WTC11 (cell line): Measurements from ENCODE around the gene NUP210. TPM values are rescaled to one million over a fixed set of nuclear protein-coding genes. Genes with fewer than 3 reads are reported as not detected.

ENCODE experiments used
- ATAC-seq: fragments of 200-7000 bp; cut with Tn5 transposase; 2 replicates; pipeline ENCODE4 v1.10.0; 2021; ENCODE audit warnings: mild to moderate bottlenecking, moderate library complexity
- CTCF ChIA-PET: fragments of 300-600 bp; sonication (Branson Sonifier 250); formaldehyde crosslinking; loops from one replicate; lab custom pipeline; 2021; ENCODE audit warnings: antibody characterized with exemption; lab: Charles Lee
- POLR2A ChIA-PET: fragments of 350-600 bp; sonication (Branson Sonifier 250); formaldehyde crosslinking; loops from one replicate; lab custom pipeline; 2021; ENCODE audit warnings: antibody characterized with exemption; lab: Charles Lee
- DNase-seq: peaks from one replicate; pipeline ENCODE4 v3.0.0; 2021; ENCODE audit warnings: low spot score
- H3K27ac Mint-ChIP-seq: 2 replicates; pipeline ENCODE4 v1.8.0; 2021; ENCODE audit warnings: mixed read lengths
- H3K27me3 Mint-ChIP-seq: 2 replicates; pipeline ENCODE4 v1.8.0; 2021; ENCODE audit warnings: low read depth, mild to moderate bottlenecking, moderate library complexity, mixed read lengths
- H3K36me3 Mint-ChIP-seq: 2 replicates; pipeline ENCODE4 v1.8.0; 2021; ENCODE audit warnings: mixed read lengths
- H3K4me1 Mint-ChIP-seq: 2 replicates; pipeline ENCODE4 v1.8.0; 2022; ENCODE audit warnings: mixed read lengths
- H3K4me3 Mint-ChIP-seq: 2 replicates; pipeline ENCODE4 v1.8.0; 2021; ENCODE audit warnings: mild to moderate bottlenecking, moderate library complexity, mixed read lengths
- H3K9me3 Mint-ChIP-seq: 2 replicates; pipeline ENCODE4 v1.8.0; 2021; ENCODE audit warnings: mixed read lengths
- ARID4B ChIP-seq: sonication (generic); formaldehyde crosslinking; IDR thresholded peaks from 2 replicates; pipeline ENCODE4 v1.8.0; 2023; ENCODE audit warnings: missing genetic modification reagents, mild to moderate bottlenecking, borderline replicate concordance
- ATF1 ChIP-seq: sonication (generic); formaldehyde crosslinking; IDR thresholded peaks from 2 replicates; pipeline ENCODE4 v1.8.1; 2023; ENCODE audit warnings: mild to moderate bottlenecking, moderate library complexity, missing genetic modification reagents
- ATF2 ChIP-seq: sonication (generic); formaldehyde crosslinking; IDR thresholded peaks from 2 replicates; pipeline ENCODE4 v1.8.1; 2022; ENCODE audit warnings: low read depth, missing genetic modification reagents, borderline replicate concordance
- CREB1 ChIP-seq: sonication (generic); formaldehyde crosslinking; IDR thresholded peaks from 2 replicates; pipeline ENCODE4 v1.8.0; 2023; ENCODE audit warnings: mild to moderate bottlenecking, missing genetic modification reagents
- ERG ChIP-seq: fragments of 250-450 bp; sonication (Bioruptor Pico); IDR thresholded peaks from 2 replicates; pipeline ENCODE4 v1.8.0; 2021; ENCODE audit warnings: mild to moderate bottlenecking
- ETV6 ChIP-seq: sonication (generic); formaldehyde crosslinking; IDR thresholded peaks from 2 replicates; pipeline ENCODE4 v1.8.1; 2022; ENCODE audit warnings: mild to moderate bottlenecking, missing genetic modification reagents
- JAZF1 ChIP-seq: fragments of 250-450 bp; sonication (Bioruptor Pico); IDR thresholded peaks from 2 replicates; pipeline ENCODE4 v1.9.0; 2021; ENCODE audit warnings: moderate library complexity, mild to moderate bottlenecking, inconsistent platforms
- NFATC4 ChIP-seq: fragments of 250-450 bp; sonication (Bioruptor Pico); IDR thresholded peaks from 2 replicates; pipeline ENCODE4 v1.9.0; 2021; ENCODE audit warnings: mild to moderate bottlenecking
- NR1H2 ChIP-seq: sonication (generic); formaldehyde crosslinking; IDR thresholded peaks from 2 replicates; pipeline ENCODE4 v1.9.0; 2021; ENCODE audit warnings: mild to moderate bottlenecking, moderate library complexity, missing genetic modification reagents
- SMAD3 ChIP-seq: sonication (generic); formaldehyde crosslinking; IDR thresholded peaks from 2 replicates; pipeline ENCODE4 v1.8.0; 2022; ENCODE audit warnings: missing genetic modification reagents, mild to moderate bottlenecking, borderline replicate concordance
- ZBTB21 ChIP-seq: sonication (generic); formaldehyde crosslinking; IDR thresholded peaks from 2 replicates; pipeline ENCODE4 v1.8.1; 2023; ENCODE audit warnings: mild to moderate bottlenecking, missing genetic modification reagents, borderline replicate concordance
- ZBTB43 ChIP-seq: sonication (generic); formaldehyde crosslinking; IDR thresholded peaks from 2 replicates; pipeline ENCODE4 v1.8.1; 2023; ENCODE audit warnings: mild to moderate bottlenecking, missing genetic modification reagents
- ZNF396 ChIP-seq: fragments of 250-450 bp; sonication (Bioruptor Pico); IDR thresholded peaks from 2 replicates; pipeline ENCODE4 v1.8.0; 2021; ENCODE audit warnings: mild to moderate bottlenecking, moderate library complexity, borderline replicate concordance
- total RNA-seq: library from RNA; stranded (reverse); gene quantifications from 3 replicates; pipeline ENCODE4 v1.2.3, GENCODE V29; 2021
- TF ChIP-seq, protein P1 (sequence below): sonication (generic); formaldehyde crosslinking; IDR thresholded peaks from 2 replicates; pipeline ENCODE4 v1.8.0; 2022; ENCODE audit warnings: mild to moderate bottlenecking, missing genetic modification reagents
- TF ChIP-seq, protein P2 (sequence below): sonication (generic); formaldehyde crosslinking; IDR thresholded peaks from 2 replicates; pipeline ENCODE4 v1.8.1; 2023; ENCODE audit warnings: mild to moderate bottlenecking, missing genetic modification reagents

The NUP210 gene
- total RNA-seq, 1 experiment from 2014 or later = 59.2 TPM

DNA sequence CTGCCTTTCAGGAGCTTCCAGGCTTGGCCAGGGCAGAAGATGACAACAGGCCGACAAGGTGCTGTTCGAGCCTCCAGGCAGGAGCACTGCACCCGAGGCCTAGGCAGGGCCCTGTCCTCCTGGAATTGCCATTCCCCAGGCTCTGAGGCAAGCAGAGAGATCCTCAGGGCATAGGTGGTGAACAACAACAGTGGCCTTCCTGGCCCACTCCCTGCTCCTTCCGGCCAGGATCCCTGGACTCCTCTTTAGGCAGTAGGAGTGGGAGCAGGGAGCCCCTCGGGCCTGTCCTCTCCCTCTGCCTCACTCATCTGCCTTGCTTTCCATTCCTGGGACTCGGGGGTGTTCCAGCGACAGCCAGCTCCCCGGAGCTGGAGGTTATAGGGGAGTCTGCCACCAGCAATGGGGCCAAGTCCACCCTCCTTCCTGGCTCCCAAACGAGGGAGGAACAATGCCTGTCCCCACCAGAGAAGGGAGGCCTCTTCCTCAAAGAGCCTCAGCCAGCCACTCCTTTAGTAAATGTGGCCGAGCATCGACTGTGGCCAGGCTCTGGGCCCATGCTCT, 135.0 kb downstream of the NUP210 start (continued):
- no peak for TF ChIP-seq ATF2 (CRISPR knock-in tag)

GRCh38 chr3:13283877-13284264, 136.3 kb downstream of the NUP210 start:
- DNase-seq = no peak
- H3K4me1 Mint-ChIP-seq = peaks cover 13% of the 10 kb centered on the region
- POLR2A ChIA-PET = no interaction called here
- H3K27ac Mint-ChIP-seq = no peak overlapping the region
- peaks cover 31% of the 10 kb centered on the region for H3K27me3 Mint-ChIP-seq
- H3K4me3 Mint-ChIP-seq = peak overlapping the region; percentile 73
- CTCF ChIA-PET = interaction anchor here (0.5 to 3.6 kb wide), 28 partner anchors 8 to 1717 kb away, joined by 3 to 32 read pairs (median 4); partner anchors contain the start of gene HDAC11
- TF ChIP-seq JAZF1 (CRISPR knock-in tag) (no peak), NR1H2 (CRISPR knock-in tag) (no peak), ZBTB21 (CRISPR knock-in tag) (no peak), CREB1 (CRISPR knock-in tag) (no peak), ZBTB43 (CRISPR knock-in tag) (no peak), ATF1 (CRISPR knock-in tag) (no peak), ATF2 (CRISPR knock-in tag) (no peak), ARID4B (no peak), ETV6 (CRISPR knock-in tag) (no peak), ERG (CRISPR knock-in tag) (no peak), NFATC4 (CRISPR knock-in tag) (no peak), ZNF396 (CRISPR knock-in tag) (no peak), SMAD3 (CRISPR knock-in tag) (no peak)
- TF ChIP-seq, protein P1, sequence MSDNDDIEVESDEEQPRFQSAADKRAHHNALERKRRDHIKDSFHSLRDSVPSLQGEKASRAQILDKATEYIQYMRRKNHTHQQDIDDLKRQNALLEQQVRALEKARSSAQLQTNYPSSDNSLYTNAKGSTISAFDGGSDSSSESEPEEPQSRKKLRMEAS (CRISPR knock-in tag) = no peak
- TF ChIP-seq, protein P2, sequence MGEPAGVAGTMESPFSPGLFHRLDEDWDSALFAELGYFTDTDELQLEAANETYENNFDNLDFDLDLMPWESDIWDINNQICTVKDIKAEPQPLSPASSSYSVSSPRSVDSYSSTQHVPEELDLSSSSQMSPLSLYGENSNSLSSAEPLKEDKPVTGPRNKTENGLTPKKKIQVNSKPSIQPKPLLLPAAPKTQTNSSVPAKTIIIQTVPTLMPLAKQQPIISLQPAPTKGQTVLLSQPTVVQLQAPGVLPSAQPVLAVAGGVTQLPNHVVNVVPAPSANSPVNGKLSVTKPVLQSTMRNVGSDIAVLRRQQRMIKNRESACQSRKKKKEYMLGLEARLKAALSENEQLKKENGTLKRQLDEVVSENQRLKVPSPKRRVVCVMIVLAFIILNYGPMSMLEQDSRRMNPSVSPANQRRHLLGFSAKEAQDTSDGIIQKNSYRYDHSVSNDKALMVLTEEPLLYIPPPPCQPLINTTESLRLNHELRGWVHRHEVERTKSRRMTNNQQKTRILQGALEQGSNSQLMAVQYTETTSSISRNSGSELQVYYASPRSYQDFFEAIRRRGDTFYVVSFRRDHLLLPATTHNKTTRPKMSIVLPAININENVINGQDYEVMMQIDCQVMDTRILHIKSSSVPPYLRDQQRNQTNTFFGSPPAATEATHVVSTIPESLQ (CRISPR knock-in tag) = no peak
- TF ChIP-seq, all 79 proteins: peak for 0
- peaks cover 14% of the 10 kb centered on the region for H3K36me3 Mint-ChIP-seq
- peaks cover 26% of the 10 kb centered on the region for H3K9me3 Mint-ChIP-seq
- ATAC-seq = no peak
